HepG2 (cell line): Measurements from ENCODE around the gene CAGE1. TPM values are rescaled to one million over a fixed set of nuclear protein-coding genes. Genes with fewer than 3 reads are reported as not detected.

Experiments
- CBX2 ChIP-seq, 2 experiments: fragments of 200-600 bp in 1 of 2; sonication (generic); formaldehyde crosslinking in 1 of 2; IDR thresholded peaks; 2 replicates each; pipeline versions ENCODE4 v1.7.0 to v1.8.1; 2018 to 2022; ENCODE audit warnings: low read depth in 2 of 2, low read length in 1 of 2, mild to moderate bottlenecking in 1 of 2, missing genetic modification reagents in 1 of 2
- CBX5 ChIP-seq: sonication (generic); formaldehyde crosslinking; IDR thresholded peaks from 2 replicates; pipeline ENCODE4 v1.4.0; 2020; ENCODE audit warnings: missing genetic modification reagents, borderline replicate concordance
- ISX ChIP-seq: sonication (generic); formaldehyde crosslinking; conservative IDR thresholded peaks from 2 replicates; pipeline ENCODE4 v1.5.0; 2020; ENCODE audit warnings: missing genetic modification reagents
- PITX1 ChIP-seq: sonication (generic); formaldehyde crosslinking; IDR thresholded peaks from 2 replicates; pipeline ENCODE4 v1.5.1; 2020; ENCODE audit warnings: mild to moderate bottlenecking, missing genetic modification reagents
- RFX1 ChIP-seq: fragments of 450-650 bp; IDR thresholded peaks from 2 replicates; pipeline ENCODE4 v1.6.1; 2017
- SOX6 ChIP-seq, 2 experiments: fragments of 450-650 bp in 1 of 2; sonication (generic) in 1 of 2; formaldehyde crosslinking in 1 of 2; IDR thresholded peaks; 2 replicates each; pipeline versions ENCODE4 v1.4.0 to v1.6.1; 2017 to 2020; ENCODE audit warnings: antibody characterized with exemption in 1 of 2, mild to moderate bottlenecking in 1 of 2, missing genetic modification reagents in 1 of 2
- YEATS4 ChIP-seq: sonication (generic); formaldehyde crosslinking; IDR thresholded peaks from 2 replicates; pipeline ENCODE4 v1.4.0; 2020; ENCODE audit warnings: missing genetic modification reagents, borderline replicate concordance
- ZFP36 ChIP-seq: fragments of 150-350 bp; IDR thresholded peaks from 2 replicates; pipeline ENCODE4 v1.6.1; 2018; ENCODE audit warnings: borderline replicate concordance, low read length, low read depth; ENCODE audit not compliant: partially characterized antibody
- ZFX ChIP-seq: sonication (generic); formaldehyde crosslinking; IDR thresholded peaks from 2 replicates; pipeline ENCODE4 v1.4.0; 2020; ENCODE audit warnings: mild to moderate bottlenecking, low read depth, missing genetic modification reagents, moderate library complexity
- ZNF253 ChIP-seq: sonication (generic); formaldehyde crosslinking; IDR thresholded peaks from 2 replicates; pipeline ENCODE4 v1.8.0; 2022; ENCODE audit warnings: mild to moderate bottlenecking, missing genetic modification reagents, borderline replicate concordance
- ZNF660 ChIP-seq: sonication (generic); formaldehyde crosslinking; IDR thresholded peaks from 2 replicates; pipeline ENCODE4 v1.5.1; 2020; ENCODE audit warnings: mild to moderate bottlenecking, low read depth, missing genetic modification reagents, borderline replicate concordance
- polyA plus RNA-seq, 8 experiments: library from polyadenylated mRNA; depleted of rRNA in 3 of 8; stranded (reverse) in 7 of 8; unstranded in 1 of 8; fragments of >200 nt; fragmentation: Illumina TruSeq in 4 of 8; extraction: Trizol in 4 of 8; gene quantifications; 2 replicates each; pipeline versions ENCODE4 v1.2.1 to v1.2.3, GENCODE V29; 2011 to 2016; ENCODE audit warnings: low read depth in 4 of 8, missing spikeins in 1 of 8, mixed read lengths in 1 of 8; ENCODE audit not compliant: insufficient read depth in 1 of 8
- total RNA-seq, 5 experiments: library from RNA; depleted of rRNA; stranded (reverse); fragments of >200 nt; fragmentation: Illumina TruSeq; extraction: Trizol; gene quantifications; 2 replicates each; pipeline ENCODE4 v1.2.3, GENCODE V29; 2016; ENCODE audit warnings: low read depth in 1 of 5
- TF ChIP-seq, protein P1 (sequence below): sonication (generic); formaldehyde crosslinking; IDR thresholded peaks from 2 replicates; pipeline ENCODE4 v1.4.0; 2020; ENCODE audit warnings: missing genetic modification reagents, borderline replicate concordance
- TF ChIP-seq, protein P2 (sequence below): sonication (generic); formaldehyde crosslinking; IDR thresholded peaks from 2 replicates; pipeline ENCODE4 v1.5.0; 2020; ENCODE audit warnings: mild to moderate bottlenecking, missing genetic modification reagents, borderline replicate concordance
- TF ChIP-seq, protein P3 (sequence below): sonication (generic); formaldehyde crosslinking; IDR thresholded peaks from 2 replicates; pipeline ENCODE4 v1.4.0; 2020; ENCODE audit warnings: missing genetic modification reagents
- TF ChIP-seq, protein P4 (sequence below): sonication (generic); formaldehyde crosslinking; conservative IDR thresholded peaks from 2 replicates; pipeline ENCODE4 v1.4.0; 2020; ENCODE audit warnings: missing genetic modification reagents
- TF ChIP-seq, protein P5 (sequence below): sonication (generic); formaldehyde crosslinking; IDR thresholded peaks from 2 replicates; pipeline ENCODE4 v1.8.0; 2023; ENCODE audit warnings: mild to moderate bottlenecking, missing genetic modification reagents

Gene CAGE1
- total and polyA plus RNA-seq, 2 of the 13 experiments (the other 11 are each of a cell fraction or from before 2014, with no cell fraction given): 0.03 to 0.15 TPM

DNA sequence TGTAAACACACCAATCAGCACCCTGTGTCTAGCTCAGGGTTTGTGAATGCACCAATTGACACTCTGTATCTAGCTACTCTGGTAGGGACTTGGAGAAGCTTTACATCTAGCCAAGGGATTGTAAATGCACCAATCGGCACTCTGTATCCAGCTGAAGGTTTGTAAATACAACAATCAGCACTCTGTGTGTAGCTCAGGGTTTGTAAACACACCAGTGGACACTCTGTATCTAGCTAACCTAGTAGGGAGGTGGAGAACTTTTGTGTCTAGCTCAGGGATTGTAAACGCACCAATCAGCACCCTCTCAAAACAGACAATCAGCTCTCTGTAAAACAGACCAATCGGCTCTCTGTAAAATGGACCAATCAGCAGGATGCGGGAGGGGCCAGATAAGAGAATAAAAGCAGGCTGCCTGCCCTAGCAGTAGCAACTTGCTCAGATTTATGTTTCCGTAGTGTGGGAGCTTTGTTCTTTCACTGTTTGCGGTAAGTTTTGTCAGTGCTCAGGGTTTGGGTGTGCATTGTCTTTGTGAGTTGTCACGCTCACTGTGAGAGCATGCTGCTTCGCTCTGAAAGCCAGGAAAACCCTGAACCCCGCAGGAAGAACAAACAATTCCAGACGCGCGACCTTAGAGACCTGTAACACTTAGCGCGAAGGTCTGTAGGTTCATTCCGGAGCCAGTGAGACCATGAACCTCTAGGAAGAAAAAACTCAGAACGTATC lies 37.1 kb upstream of the CAGE1 start (continued):
- TF ChIP-seq, protein P1, sequence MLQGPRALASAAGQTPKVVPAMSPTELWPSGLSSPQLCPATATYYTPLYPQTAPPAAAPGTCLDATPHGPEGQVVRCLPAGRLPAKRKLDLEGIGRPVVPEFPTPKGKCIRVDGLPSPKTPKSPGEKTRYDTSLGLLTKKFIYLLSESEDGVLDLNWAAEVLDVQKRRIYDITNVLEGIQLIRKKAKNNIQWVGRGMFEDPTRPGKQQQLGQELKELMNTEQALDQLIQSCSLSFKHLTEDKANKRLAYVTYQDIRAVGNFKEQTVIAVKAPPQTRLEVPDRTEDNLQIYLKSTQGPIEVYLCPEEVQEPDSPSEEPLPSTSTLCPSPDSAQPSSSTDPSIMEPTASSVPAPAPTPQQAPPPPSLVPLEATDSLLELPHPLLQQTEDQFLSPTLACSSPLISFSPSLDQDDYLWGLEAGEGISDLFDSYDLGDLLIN (CRISPR knock-in tag): no peak
- TF ChIP-seq CBX5 (no peak), SOX6 (IDR thresholded peaks at IDR 0.05) (no peak), SOX6 (CRISPR knock-in tag; IDR thresholded peaks at IDR 0.05) (peak; percentile 89), ZNF253 (no peak), ZFP36 (no peak), ZNF660 (CRISPR knock-in tag) (no peak), RFX1 (no peak), YEATS4 (CRISPR knock-in tag) (no peak; the same call in 1 of the 2 replicates), PITX1 (CRISPR knock-in tag) (no peak), ZFX (no peak), ISX (CRISPR knock-in tag) (no peak), CBX2 (IDR thresholded peaks at IDR 0.05; ENCODE audit: low read depth, low read length) (no peak), CBX2 (CRISPR knock-in tag; IDR thresholded peaks at IDR 0.05; ENCODE audit: low read depth) (no peak)
- TF ChIP-seq, protein P2, sequence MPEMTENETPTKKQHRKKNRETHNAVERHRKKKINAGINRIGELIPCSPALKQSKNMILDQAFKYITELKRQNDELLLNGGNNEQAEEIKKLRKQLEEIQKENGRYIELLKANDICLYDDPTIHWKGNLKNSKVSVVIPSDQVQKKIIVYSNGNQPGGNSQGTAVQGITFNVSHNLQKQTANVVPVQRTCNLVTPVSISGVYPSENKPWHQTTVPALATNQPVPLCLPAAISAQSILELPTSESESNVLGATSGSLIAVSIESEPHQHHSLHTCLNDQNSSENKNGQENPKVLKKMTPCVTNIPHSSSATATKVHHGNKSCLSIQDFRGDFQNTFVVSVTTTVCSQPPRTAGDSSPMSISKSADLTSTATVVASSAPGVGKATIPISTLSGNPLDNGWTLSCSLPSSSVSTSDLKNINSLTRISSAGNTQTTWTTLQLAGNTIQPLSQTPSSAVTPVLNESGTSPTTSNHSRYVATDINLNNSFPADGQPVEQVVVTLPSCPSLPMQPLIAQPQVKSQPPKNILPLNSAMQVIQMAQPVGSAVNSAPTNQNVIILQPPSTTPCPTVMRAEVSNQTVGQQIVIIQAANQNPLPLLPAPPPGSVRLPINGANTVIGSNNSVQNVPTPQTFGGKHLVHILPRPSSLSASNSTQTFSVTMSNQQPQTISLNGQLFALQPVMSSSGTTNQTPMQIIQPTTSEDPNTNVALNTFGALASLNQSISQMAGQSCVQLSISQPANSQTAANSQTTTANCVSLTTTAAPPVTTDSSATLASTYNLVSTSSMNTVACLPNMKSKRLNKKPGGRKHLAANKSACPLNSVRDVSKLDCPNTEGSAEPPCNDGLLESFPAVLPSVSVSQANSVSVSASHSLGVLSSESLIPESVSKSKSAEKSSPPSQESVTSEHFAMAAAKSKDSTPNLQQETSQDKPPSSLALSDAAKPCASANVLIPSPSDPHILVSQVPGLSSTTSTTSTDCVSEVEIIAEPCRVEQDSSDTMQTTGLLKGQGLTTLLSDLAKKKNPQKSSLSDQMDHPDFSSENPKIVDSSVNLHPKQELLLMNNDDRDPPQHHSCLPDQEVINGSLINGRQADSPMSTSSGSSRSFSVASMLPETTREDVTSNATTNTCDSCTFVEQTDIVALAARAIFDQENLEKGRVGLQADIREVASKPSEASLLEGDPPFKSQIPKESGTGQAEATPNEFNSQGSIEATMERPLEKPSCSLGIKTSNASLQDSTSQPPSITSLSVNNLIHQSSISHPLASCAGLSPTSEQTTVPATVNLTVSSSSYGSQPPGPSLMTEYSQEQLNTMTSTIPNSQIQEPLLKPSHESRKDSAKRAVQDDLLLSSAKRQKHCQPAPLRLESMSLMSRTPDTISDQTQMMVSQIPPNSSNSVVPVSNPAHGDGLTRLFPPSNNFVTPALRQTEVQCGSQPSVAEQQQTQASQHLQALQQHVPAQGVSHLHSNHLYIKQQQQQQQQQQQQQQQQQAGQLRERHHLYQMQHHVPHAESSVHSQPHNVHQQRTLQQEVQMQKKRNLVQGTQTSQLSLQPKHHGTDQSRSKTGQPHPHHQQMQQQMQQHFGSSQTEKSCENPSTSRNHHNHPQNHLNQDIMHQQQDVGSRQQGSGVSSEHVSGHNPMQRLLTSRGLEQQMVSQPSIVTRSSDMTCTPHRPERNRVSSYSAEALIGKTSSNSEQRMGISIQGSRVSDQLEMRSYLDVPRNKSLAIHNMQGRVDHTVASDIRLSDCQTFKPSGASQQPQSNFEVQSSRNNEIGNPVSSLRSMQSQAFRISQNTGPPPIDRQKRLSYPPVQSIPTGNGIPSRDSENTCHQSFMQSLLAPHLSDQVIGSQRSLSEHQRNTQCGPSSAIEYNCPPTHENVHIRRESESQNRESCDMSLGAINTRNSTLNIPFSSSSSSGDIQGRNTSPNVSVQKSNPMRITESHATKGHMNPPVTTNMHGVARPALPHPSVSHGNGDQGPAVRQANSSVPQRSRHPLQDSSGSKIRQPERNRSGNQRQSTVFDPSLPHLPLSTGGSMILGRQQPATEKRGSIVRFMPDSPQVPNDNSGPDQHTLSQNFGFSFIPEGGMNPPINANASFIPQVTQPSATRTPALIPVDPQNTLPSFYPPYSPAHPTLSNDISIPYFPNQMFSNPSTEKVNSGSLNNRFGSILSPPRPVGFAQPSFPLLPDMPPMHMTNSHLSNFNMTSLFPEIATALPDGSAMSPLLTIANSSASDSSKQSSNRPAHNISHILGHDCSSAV (CRISPR knock-in tag): no peak
- TF ChIP-seq, protein P3, sequence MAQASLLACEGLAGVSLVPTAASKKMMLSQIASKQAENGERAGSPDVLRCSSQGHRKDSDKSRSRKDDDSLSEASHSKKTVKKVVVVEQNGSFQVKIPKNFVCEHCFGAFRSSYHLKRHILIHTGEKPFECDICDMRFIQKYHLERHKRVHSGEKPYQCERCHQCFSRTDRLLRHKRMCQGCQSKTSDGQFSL (CRISPR knock-in tag): no peak
- TF ChIP-seq, protein P4, sequence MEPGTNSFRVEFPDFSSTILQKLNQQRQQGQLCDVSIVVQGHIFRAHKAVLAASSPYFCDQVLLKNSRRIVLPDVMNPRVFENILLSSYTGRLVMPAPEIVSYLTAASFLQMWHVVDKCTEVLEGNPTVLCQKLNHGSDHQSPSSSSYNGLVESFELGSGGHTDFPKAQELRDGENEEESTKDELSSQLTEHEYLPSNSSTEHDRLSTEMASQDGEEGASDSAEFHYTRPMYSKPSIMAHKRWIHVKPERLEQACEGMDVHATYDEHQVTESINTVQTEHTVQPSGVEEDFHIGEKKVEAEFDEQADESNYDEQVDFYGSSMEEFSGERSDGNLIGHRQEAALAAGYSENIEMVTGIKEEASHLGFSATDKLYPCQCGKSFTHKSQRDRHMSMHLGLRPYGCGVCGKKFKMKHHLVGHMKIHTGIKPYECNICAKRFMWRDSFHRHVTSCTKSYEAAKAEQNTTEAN: 0 out of 2 replicates have a peak, but pooled peaks have one; percentile 36
- TF ChIP-seq, protein P5, sequence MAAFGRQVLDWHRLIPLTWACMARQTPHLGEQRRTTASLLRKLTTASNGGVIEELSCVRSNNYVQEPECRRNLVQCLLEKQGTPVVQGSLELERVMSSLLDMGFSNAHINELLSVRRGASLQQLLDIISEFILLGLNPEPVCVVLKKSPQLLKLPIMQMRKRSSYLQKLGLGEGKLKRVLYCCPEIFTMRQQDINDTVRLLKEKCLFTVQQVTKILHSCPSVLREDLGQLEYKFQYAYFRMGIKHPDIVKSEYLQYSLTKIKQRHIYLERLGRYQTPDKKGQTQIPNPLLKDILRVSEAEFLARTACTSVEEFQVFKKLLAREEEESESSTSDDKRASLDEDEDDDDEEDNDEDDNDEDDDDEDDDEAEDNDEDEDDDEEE: no peak
